Adrenal gland (tissue), 19 donors: ENCODE measurements around the gene CT45A10. TPM values are rescaled to one million over a fixed set of nuclear protein-coding genes. Genes with fewer than 3 reads are reported as not detected.
"Not testable (repeated sequence)": the region's sequence is repeated elsewhere in the genome, so short reads cannot be mapped to it uniquely, and the experiment has no call there.

ENCODE experiments used
- DNase-seq, 7 donors: peaks; one replicate each; pipeline ENCODE4 v3.0.0-alpha.2; 2019 to 2020
- H3K27ac ChIP-seq, 5 donors: fragments of 200-600 bp; sonication (generic) in 4 of 5; 1 replicate in 3 of 5; 2 replicates in 2 of 5; pipeline versions ENCODE4 v1.5.1 to v1.8.0; 2016 to 2020; ENCODE audit warnings: mild to moderate bottlenecking in 1 of 5
- H3K27me3 ChIP-seq: fragments of 200-600 bp; 2 replicates; pipeline ENCODE4 v1.8.0; 2021
- H3K36me3 ChIP-seq, 2 donors: fragments of 200-600 bp; replicated peaks in 1 of 2; 1 replicate in 1 of 2; 2 replicates in 1 of 2; pipeline versions ENCODE4 v1.5.1 to v1.8.0; 2018 to 2022
- H3K4me1 ChIP-seq, 2 donors: fragments of 200-600 bp; replicated peaks in 1 of 2; 1 replicate in 1 of 2; 2 replicates in 1 of 2; pipeline versions ENCODE4 v1.5.1 to v1.8.0; 2018 to 2021
- H3K4me3 ChIP-seq, 4 donors: fragments of 200-600 bp; sonication (generic) in 3 of 4; one replicate each; pipeline ENCODE4 v1.5.1; 2016 to 2018
- H3K9me3 ChIP-seq, 3 donors: fragments of 200-600 bp; sonication (generic) in 1 of 3; replicated peaks in 1 of 3; 1 replicate in 2 of 3; 2 replicates in 1 of 3; pipeline versions ENCODE4 v1.5.1 to v1.8.0; 2016 to 2021
- CTCF ChIP-seq, 6 experiments: fragments of 450-650 bp in 4 of 6; fragments of 200-600 bp in 2 of 6; sonication (generic) in 1 of 6; IDR thresholded peaks; 1 replicate in 5 of 6; 2 replicates in 1 of 6; pipeline versions ENCODE4 v1.5.1 to v1.8.0; 2016 to 2021; ENCODE audit warnings: antibody characterized with exemption in 6 of 6, mild to moderate bottlenecking in 2 of 6, moderate library complexity in 1 of 6
- POLR2A ChIP-seq, 2 donors: fragments of 450-650 bp; IDR thresholded peaks; one replicate each; pipeline ENCODE4 v1.6.1; 2017; ENCODE audit warnings: antibody characterized with exemption in 2 of 2, mild to moderate bottlenecking in 2 of 2, moderate library complexity in 1 of 2
- WGBS, 4 donors: extraction: QIAGEN DNeasy Blood & Tissue Kit in 2 of 4; methylation state at CpG; one replicate each; pipeline versions ENCODE4 v1.1.5 to v1.1.7; 2013 to 2017; 5-methylcytosine and 5-hydroxymethylcytosine counted together
- intact Hi-C, 2 donors: fragments of 100-400 bp; cut with DNase I; formaldehyde crosslinking; loops; one replicate each; pipeline versions ENCODE4 v1.14.1 to v1.15.0; 2022 to 2023
- long read RNA-seq, 10 donors: library from polyadenylated mRNA in 3 of 10; unstranded in 2 of 10; stranded (forward) in 1 of 10; transcript quantifications; one replicate each; pipeline ENCODE4 v2.0.0 and lab custom pipeline, GENCODE V29; 2021 to 2026
- polyA plus RNA-seq, 3 donors: library from polyadenylated mRNA; stranded (reverse); fragments of 200-250 nt in 2 of 3; fragments of 350-450 nt in 1 of 3; fragmentation: Illumina TruSeq in 1 of 3; extraction: RNeasy Lipid Tissue Mini Kit (QIAGEN cat#74804) in 1 of 3; gene quantifications; one replicate each; pipeline ENCODE4 v1.2.3, GENCODE V29; 2013 to 2014
- total RNA-seq, 9 donors: library from RNA; depleted of rRNA in 4 of 9; stranded (reverse); fragments of >200 nt in 4 of 9; fragments of 120-200 nt in 1 of 9; fragmentation: NEBNext Ultra II Directional in 1 of 9; extraction: Animal tissue kit (Norgen Biotek cat#: 25700) in 1 of 9; gene quantifications; one replicate each; pipeline versions ENCODE4 v1.1.0 to v1.2.4, GENCODE V29; 2013 to 2023
- donor health status: healthy with polysubstance abuse.
- donor health status: Bipolar disorder and iron deficiency.
- donor health status: DM: yes; HTN: yes; CAD: no.
- donor health status: DM: no; HTN: no; CAD: no.
- donor health status: DM: no; HTN: no; CAD: no.
- donor health status: DM: yes; HTN: yes; CAD: no.

CT45A10 gene, protein sequence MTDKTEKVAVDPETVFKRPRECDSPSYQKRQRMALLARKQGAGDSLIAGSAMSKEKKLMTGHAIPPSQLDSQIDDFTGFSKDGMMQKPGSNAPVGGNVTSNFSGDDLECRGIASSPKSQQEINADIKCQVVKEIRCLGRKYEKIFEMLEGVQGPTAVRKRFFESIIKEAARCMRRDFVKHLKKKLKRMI
- not detected for total RNA-seq
- not detected for polyA plus RNA-seq
- long read RNA-seq, donor 1: 0 reads
- long read RNA-seq, donor 2: 0 reads
- long read RNA-seq, donor 3: 0 reads
- long read RNA-seq, donor 4: 0 reads
- long read RNA-seq, donor 5: 0 reads
- long read RNA-seq, donor 6: 0 reads
- long read RNA-seq, donor 7: 0 reads
- long read RNA-seq, donor 8: 0 reads
- long read RNA-seq, donor 9: 0 reads
- long read RNA-seq, donor 10: 0 reads

GRCh38 chrX:135893294-135893817, at the start of gene CT45A10, which contains the start of gene SAGE1:
CT45A10 (minus strand) TSS chrX:135893444; CDS start chrX:135885344, 8,100 bp downstream.
SAGE1 (plus strand) TSS chrX:135893716; CDS start chrX:135896243, 2,527 bp downstream.
- Histone ChIP-seq H3K27me3 (peaks cover 5% of the 10 kb centered on the region), H3K9me3 (no peaks in the 10 kb centered on the region), H3K27ac (no peak within 1 kb of the TSS), H3K36me3 (no peaks in the 10 kb centered on the region), H3K4me1 (no peaks in the 10 kb centered on the region), H3K4me3 (no peak within 1 kb of the TSS)
- DNase-seq: no peak
- WGBS, 4 donors: 76 to 100% (median 82%) methylated on average over 1 to 22 of the region's 22 CpGs
- intact Hi-C loops: no loop called here
- TF ChIP-seq CTCF (IDR thresholded peaks at IDR 0.05) (no peak), POLR2A (IDR thresholded peaks at IDR 0.05) (no peak)

GRCh38 chrX:135931644-135932487, 38.6 kb upstream of the CT45A10 start:
- 41 to 47% (median 44%) methylated on average over 19 of the region's 19 CpGs for WGBS, 4 donors
- Histone ChIP-seq H3K27me3 (no peaks in the 10 kb centered on the region), H3K4me3 (no peak overlapping the region), H3K27ac (no peak overlapping the region), H3K4me1 (no peaks in the 10 kb centered on the region), H3K9me3 (no peaks in the 10 kb centered on the region), H3K36me3 (no peaks in the 10 kb centered on the region)
- no peak for TF ChIP-seq POLR2A (IDR thresholded peaks at IDR 0.05)
- TF ChIP-seq CTCF (IDR thresholded peaks at IDR 0.05): peak; percentile 26 to 72 (median 50)
- intact Hi-C loops: no loop called here
- peak; percentile 36 to 69 (median 48) for DNase-seq

- 33 to 66% (median 52%) methylated on average over 2 of the region's 2 CpGs for WGBS, 4 donors
- Histone ChIP-seq H3K36me3 (no peaks in the 10 kb centered on the region), H3K27me3 (no peaks in the 10 kb centered on the region), H3K27ac (no peak overlapping the region), H3K4me3 (no peak overlapping the region), H3K4me1 (no peaks in the 10 kb centered on the region), H3K9me3 (no peaks in the 10 kb centered on the region)
- intact Hi-C loops: no loop called here
- no peak for TF ChIP-seq CTCF (IDR thresholded peaks at IDR 0.05)
- no peak for TF ChIP-seq POLR2A (IDR thresholded peaks at IDR 0.05)
- no peak for DNase-seq
Measured at GRCh38 chrX:135927897-135928296, 34.7 kb upstream of the CT45A10 start.

DNA sequence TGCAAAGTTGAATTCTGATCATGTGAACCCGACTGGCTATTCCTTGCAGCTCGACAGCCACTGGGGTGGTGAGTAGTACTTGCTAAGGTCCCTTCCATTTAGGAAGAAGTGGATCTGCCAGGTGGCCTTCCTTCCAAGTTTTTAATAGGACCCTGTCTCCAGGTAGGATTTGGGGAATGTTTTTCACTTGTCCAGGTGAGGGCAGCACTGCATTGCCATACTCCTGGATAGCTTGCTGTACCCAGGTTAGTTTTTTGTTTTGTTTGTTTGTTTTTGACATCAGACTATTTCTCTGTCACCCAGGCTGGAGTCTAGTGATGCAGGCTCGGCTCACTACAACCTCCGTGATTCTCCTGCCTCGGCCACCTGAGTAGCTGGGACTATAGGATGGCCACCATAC, 30.1 kb upstream of the CT45A10 start:
- Histone ChIP-seq H3K27ac (no peak overlapping the region), H3K4me1 (no peaks in the 10 kb centered on the region), H3K36me3 (no peaks in the 10 kb centered on the region), H3K9me3 (no peaks in the 10 kb centered on the region), H3K4me3 (no peak overlapping the region), H3K27me3 (no peaks in the 10 kb centered on the region)
- intact Hi-C loops: no loop called here
- DNase-seq: no peak
- TF ChIP-seq POLR2A (IDR thresholded peaks at IDR 0.05) (no peak), CTCF (IDR thresholded peaks at IDR 0.05) (no peak)
- WGBS, 4 donors: 65 to 76% (median 69%) methylated on average over 5 of the region's 5 CpGs

GRCh38 chrX:135920516-135920915, 27.3 kb upstream of the CT45A10 start:
- WGBS, 4 donors: 24 to 66% (median 46%) methylated on average over 1 of the region's 1 CpG
- H3K9me3 ChIP-seq, H3K27ac ChIP-seq, DNase-seq, H3K4me1 ChIP-seq, H3K4me3 ChIP-seq, intact Hi-C loops, H3K27me3 ChIP-seq, H3K36me3 ChIP-seq: not testable (repeated sequence)
